ENCODE measurements around the gene OTX1.

Gene OTX1

GRCh38 chr2:63052411-63053080 is 1.9 kb downstream of the OTX1 start:
- no peak for TF ChIP-seq CTCF (IDR thresholded peaks at IDR 0.05; ENCODE audit: low read depth, low read length)
- H3K27me3 ChIP-seq, result peaks cover 92% of the 10 kb centered on the region
- H3K4me1 ChIP-seq, result no peaks in the 10 kb centered on the region
- no peaks in the 10 kb centered on the region for H3K9me3 ChIP-seq
- H3K4me3 ChIP-seq (ENCODE audit: low read depth, low read length), result no peak overlapping the region
- no peaks in the 10 kb centered on the region for H3K36me3 ChIP-seq
- no peak for DNase-seq

- no peak for TF ChIP-seq CTCF (IDR thresholded peaks at IDR 0.05; ENCODE audit: low read depth, low read length)
- DNase-seq, result no peak
- Histone ChIP-seq H3K9me3 (no peaks in the 10 kb centered on the region), H3K36me3 (no peaks in the 10 kb centered on the region), H3K27me3 (peaks cover 92% of the 10 kb centered on the region), H3K4me3 (ENCODE audit: low read depth, low read length) (no peak overlapping the region), H3K4me1 (no peaks in the 10 kb centered on the region)
These were observed 2.7 kb downstream of the OTX1 start for GRCh38 chr2:63053081-63053888.

- DNase-seq, result no peak
- H3K9me3 ChIP-seq, result no peaks in the 10 kb centered on the region
- H3K27me3 ChIP-seq, result peaks cover 92% of the 10 kb centered on the region
- TF ChIP-seq CTCF (IDR thresholded peaks at IDR 0.05; ENCODE audit: low read depth, low read length), result peak; percentile 45
- no peaks in the 10 kb centered on the region for H3K36me3 ChIP-seq
- H3K4me1 ChIP-seq, result no peaks in the 10 kb centered on the region
- no peak overlapping the region for H3K4me3 ChIP-seq (ENCODE audit: low read depth, low read length)
These were observed 3.4 kb downstream of the OTX1 start for GRCh38 chr2:63053889-63054602.

GRCh38 chr2:63054841-63055225 is 4.2 kb downstream of the OTX1 start:
- H3K9me3 ChIP-seq, result no peaks in the 10 kb centered on the region
- no peak for DNase-seq
- no peak overlapping the region; the same call in 1 of the 2 replicates for H3K4me3 ChIP-seq (ENCODE audit: low read depth, low read length)
- peaks cover 90% of the 10 kb centered on the region for H3K27me3 ChIP-seq
- TF ChIP-seq CTCF (IDR thresholded peaks at IDR 0.05; ENCODE audit: low read depth, low read length), result no peak
- H3K36me3 ChIP-seq, result no peaks in the 10 kb centered on the region
- H3K4me1 ChIP-seq, result no peaks in the 10 kb centered on the region

GRCh38 chr2:63055226-63056106 is 4.8 kb downstream of the OTX1 start:
- H3K4me3 ChIP-seq (ENCODE audit: low read depth, low read length), result peak overlapping the region; percentile 20
- H3K4me1 ChIP-seq, result no peaks in the 10 kb centered on the region
- DNase-seq, result no peak
- no peaks in the 10 kb centered on the region for H3K9me3 ChIP-seq
- no peaks in the 10 kb centered on the region for H3K36me3 ChIP-seq
- no peak for TF ChIP-seq CTCF (IDR thresholded peaks at IDR 0.05; ENCODE audit: low read depth, low read length)
- peaks cover 90% of the 10 kb centered on the region for H3K27me3 ChIP-seq
